Calu3 (cell line): ENCODE data around the gene CFAP73. TPM values are rescaled to one million over a fixed set of nuclear protein-coding genes. Genes with fewer than 3 reads are reported as not detected.

Experiments
- BruUV-seq: library from RNA; stranded (reverse); fragments of 400-500 nt; replicated peaks from 2 replicates; lab custom pipeline; 2021; lab: Mats Ljungman, UMichigan
- CTCF ChIA-PET: fragments of 300-600 bp; sonication (Branson Sonifier 250); formaldehyde crosslinking; loops from one replicate; lab custom pipeline; 2022; ENCODE audit warnings: antibody characterized with exemption; lab: Charles Lee
- DNase-seq: peaks from one replicate; pipeline ENCODE4 v3.0.0; 2022
- H3K27ac Mint-ChIP-seq: one replicate; pipeline ENCODE4 v1.8.0; 2022; ENCODE audit warnings: mixed read lengths; ENCODE audit not compliant: unreplicated experiment
- H3K27me3 Mint-ChIP-seq: one replicate; pipeline ENCODE4 v1.8.0; 2022; ENCODE audit warnings: mixed read lengths; ENCODE audit not compliant: unreplicated experiment
- H3K36me3 Mint-ChIP-seq: one replicate; pipeline ENCODE4 v1.8.0; 2022; ENCODE audit warnings: mild to moderate bottlenecking, moderate library complexity, mixed read lengths; ENCODE audit not compliant: insufficient read depth, unreplicated experiment
- H3K4me1 Mint-ChIP-seq: one replicate; pipeline ENCODE4 v1.8.0; 2022; ENCODE audit warnings: mild to moderate bottlenecking, low read depth, mixed read lengths; ENCODE audit not compliant: unreplicated experiment
- H3K4me3 Mint-ChIP-seq: one replicate; pipeline ENCODE4 v1.8.0; 2022; ENCODE audit warnings: mild to moderate bottlenecking, low read depth, moderate library complexity, mixed read lengths; ENCODE audit not compliant: unreplicated experiment
- H3K9me3 Mint-ChIP-seq: one replicate; pipeline ENCODE4 v1.8.0; 2022; ENCODE audit warnings: low read depth, mixed read lengths; ENCODE audit not compliant: unreplicated experiment
- CTCF ChIP-seq: fragments of 200-600 bp; IDR thresholded peaks from one replicate; pipeline ENCODE4 v1.8.0; 2022; ENCODE audit warnings: antibody characterized with exemption; ENCODE audit not compliant: unreplicated experiment
- intact Hi-C: fragments of 100-400 bp; cut with micrococcal nuclease; formaldehyde crosslinking; loops from one replicate; pipeline ENCODE4 v1.10.0; 2022; ENCODE audit not compliant: unreplicated experiment
- total RNA-seq: library from RNA; stranded (reverse); gene quantifications from 2 replicates; pipeline ENCODE4 v1.2.3, GENCODE V29; 2022

CFAP73 gene
- total RNA-seq, 1 experiment from 2014 or later = 3.2 TPM

- TF ChIP-seq CTCF = no peak
- Mint-ChIP-seq H3K4me1 (peaks cover 8% of the 10 kb centered on the region), H3K9me3 (no peaks in the 10 kb centered on the region), H3K4me3 (no peak overlapping the region), H3K27ac (no peak overlapping the region), H3K27me3 (no peaks in the 10 kb centered on the region), H3K36me3 (peaks cover 88% of the 10 kb centered on the region)
- BruUV-seq = no TSS peak
- CTCF ChIA-PET = no interaction called here
- no peak for DNase-seq
- intact Hi-C loops = loop anchor here (5.0 kb wide), 1 partner anchor 178 kb away; no protein-coding TSS in a partner anchor
These were observed 20.9 kb downstream of the CFAP73 start for GRCh38 chr12:113170457-113170856.

GRCh38 chr12:113170926-113171325 lies 21.4 kb downstream of the CFAP73 start:
- intact Hi-C loops = loop anchor here (5.0 kb wide), 1 partner anchor 179 kb away; no protein-coding TSS in a partner anchor
- H3K9me3 Mint-ChIP-seq = no peaks in the 10 kb centered on the region
- BruUV-seq = no TSS peak
- H3K27me3 Mint-ChIP-seq = no peaks in the 10 kb centered on the region
- no peak overlapping the region for H3K4me3 Mint-ChIP-seq
- TF ChIP-seq CTCF = no peak
- H3K27ac Mint-ChIP-seq = no peak overlapping the region
- peaks cover 8% of the 10 kb centered on the region for H3K4me1 Mint-ChIP-seq
- no peak for DNase-seq
- CTCF ChIA-PET = interaction anchor here (0.8 kb wide), 1 partner anchor 35 kb away, joined by 3 read pairs; the partner anchor contains the start of gene RASAL1
- peaks cover 87% of the 10 kb centered on the region for H3K36me3 Mint-ChIP-seq

- Mint-ChIP-seq H3K4me3 (no peak overlapping the region), H3K36me3 (peaks cover 87% of the 10 kb centered on the region), H3K9me3 (no peaks in the 10 kb centered on the region), H3K27me3 (no peaks in the 10 kb centered on the region), H3K27ac (no peak overlapping the region), H3K4me1 (peaks cover 8% of the 10 kb centered on the region)
- TF ChIP-seq CTCF = no peak
- BruUV-seq = no TSS peak
- intact Hi-C loops = loop anchor here (5.0 kb wide), 1 partner anchor 179 kb away; no protein-coding TSS in a partner anchor
- no peak for DNase-seq
- CTCF ChIA-PET = interaction anchor here (0.7 to 0.8 kb wide), 2 partner anchors 36 to 178 kb away, joined by 3 to 4 read pairs; partner anchors contain the start of gene RASAL1
These were observed 22.0 kb downstream of the CFAP73 start for GRCh38 chr12:113171543-113171942.

- Mint-ChIP-seq H3K27me3 (no peaks in the 10 kb centered on the region), H3K36me3 (peaks cover 88% of the 10 kb centered on the region), H3K27ac (no peak overlapping the region), H3K4me1 (peaks cover 8% of the 10 kb centered on the region), H3K4me3 (no peak overlapping the region), H3K9me3 (no peaks in the 10 kb centered on the region)
- no peak for DNase-seq
- no peak for TF ChIP-seq CTCF
- intact Hi-C loops = loop anchor here (5.0 kb wide), 1 partner anchor 180 kb away; no protein-coding TSS in a partner anchor
- CTCF ChIA-PET = interaction anchor here (0.7 kb wide), 1 partner anchor 179 kb away, joined by 4 read pairs; no protein-coding TSS in a partner anchor
- no TSS peak for BruUV-seq
These were observed 22.7 kb downstream of the CFAP73 start for GRCh38 chr12:113172185-113172584.
